HPDE6-E6E7 (cell line): ENCODE results near the gene FGF1.
"Not testable (repeated sequence)": the region's sequence is repeated elsewhere in the genome, so short reads cannot be mapped to it uniquely, and the experiment has no call there.

Experiments used
- DNase-seq: peaks from one replicate; pipeline ENCODE4 v3.0.0; 2011; ENCODE audit warnings: missing footprints; ENCODE audit errors: extremely low spot score

FGF1 gene

GRCh38 chr5:142671266-142671665 lies 14.6 kb downstream of the FGF1 start:
- DNase-seq: no peak

GRCh38 chr5:142670804-142671203 lies 15.1 kb downstream of the FGF1 start:
- no peak for DNase-seq

- DNase-seq: no peak
These were observed 16.4 kb downstream of the FGF1 start for GRCh38 chr5:142669477-142669876.

- no peak for DNase-seq
These were observed 17.6 kb downstream of the FGF1 start for GRCh38 chr5:142668336-142668735.

GRCh38 chr5:142667831-142668230 lies 18.1 kb downstream of the FGF1 start:
- DNase-seq: no peak

- no peak for DNase-seq
These were observed 21.3 kb downstream of the FGF1 start for GRCh38 chr5:142664636-142665035.

- no peak for DNase-seq
These were observed 21.8 kb downstream of the FGF1 start for GRCh38 chr5:142664067-142664466.

GRCh38 chr5:142663246-142663645 lies 22.6 kb downstream of the FGF1 start:
- DNase-seq: no peak

- no peak for DNase-seq
These were observed 23.9 kb downstream of the FGF1 start for GRCh38 chr5:142661957-142662356.

- DNase-seq: no peak
These were observed 24.7 kb downstream of the FGF1 start for GRCh38 chr5:142661143-142661542.

- no peak for DNase-seq
These were observed 25.2 kb downstream of the FGF1 start for GRCh38 chr5:142660731-142661130.

- DNase-seq: no peak
These were observed 25.7 kb downstream of the FGF1 start for GRCh38 chr5:142660196-142660595.

GRCh38 chr5:142659405-142659804 lies 26.5 kb downstream of the FGF1 start:
- no peak for DNase-seq

GRCh38 chr5:142658278-142658677 lies 27.6 kb downstream of the FGF1 start:
- DNase-seq: no peak

GRCh38 chr5:142657446-142657845 lies 28.4 kb downstream of the FGF1 start:
- no peak for DNase-seq

- peak; percentile 78 for DNase-seq
These were observed 30.3 kb downstream of the FGF1 start for GRCh38 chr5:142655339-142656267.

GRCh38 chr5:142654578-142655058 lies 31.3 kb downstream of the FGF1 start:
- DNase-seq: no peak

GRCh38 chr5:142653321-142653720 lies 32.6 kb downstream of the FGF1 start:
- DNase-seq: no peak

GRCh38 chr5:142652563-142652962 lies 33.3 kb downstream of the FGF1 start:
- DNase-seq: no peak

GRCh38 chr5:142650881-142651280 lies 35.0 kb downstream of the FGF1 start:
- DNase-seq: no peak

- DNase-seq: no peak
These were observed 35.8 kb downstream of the FGF1 start for GRCh38 chr5:142650060-142650459.

GRCh38 chr5:142648108-142648507 lies 37.8 kb downstream of the FGF1 start:
- not testable (repeated sequence) for DNase-seq

- DNase-seq: no peak
These were observed 40.4 kb downstream of the FGF1 start for GRCh38 chr5:142645456-142645855.
